HG03558 (cell line): Measurements from ENCODE around the gene ZNF782.
"Not testable (repeated sequence)": the region's sequence is repeated elsewhere in the genome, so short reads cannot be mapped to it uniquely, and the experiment has no call there.

Experiments
- ATAC-seq: cut with Tn5 transposase; IDR thresholded peaks from one replicate; pipeline ENCODE4 v1.9.1; 2021; ENCODE audit warnings: moderate number of reproducible peaks; ENCODE audit not compliant: unreplicated experiment; ENCODE audit errors: extremely low read depth

ZNF782 gene

GRCh38 chr9:96856363-96857286 lies 2.3 kb upstream of the ZNF782 start:
- peak; percentile 47 for ATAC-seq

DNA sequence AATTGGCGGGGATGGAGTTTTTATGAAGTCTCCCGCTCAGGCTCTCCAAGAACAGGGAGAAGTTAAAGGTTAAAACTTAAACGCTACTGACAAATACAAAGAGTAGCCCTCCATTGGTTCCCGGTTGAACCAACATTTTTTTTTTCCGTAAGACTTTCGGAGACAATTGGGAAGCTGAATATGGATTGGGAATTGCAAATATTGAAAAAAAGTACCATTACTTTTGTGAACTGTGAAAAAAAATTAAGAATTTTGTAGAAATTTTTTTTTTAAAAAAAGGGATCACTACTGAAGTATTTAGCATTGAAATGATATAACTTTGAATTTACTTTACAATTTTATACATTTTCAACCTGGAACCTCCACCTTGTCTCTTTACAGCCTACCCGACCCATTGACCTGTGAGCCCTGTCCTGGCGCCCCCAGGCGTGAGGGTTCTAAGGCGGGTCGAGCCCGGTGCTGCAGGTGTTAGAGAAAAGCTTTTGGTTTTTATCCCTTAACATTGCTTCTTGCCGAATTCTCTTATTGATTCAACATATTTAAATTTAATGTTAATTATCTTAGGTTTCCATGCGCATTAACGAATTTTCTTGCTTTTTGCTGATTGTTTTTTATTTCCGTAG lies 448 bp upstream of the ZNF782 start:
- no peak for ATAC-seq

GRCh38 chr9:96852676-96853075 lies 1.6 kb downstream of the ZNF782 start:
- ATAC-seq: no peak

GRCh38 chr9:96844040-96844439 lies 10.3 kb downstream of the ZNF782 start:
- no peak for ATAC-seq

DNA sequence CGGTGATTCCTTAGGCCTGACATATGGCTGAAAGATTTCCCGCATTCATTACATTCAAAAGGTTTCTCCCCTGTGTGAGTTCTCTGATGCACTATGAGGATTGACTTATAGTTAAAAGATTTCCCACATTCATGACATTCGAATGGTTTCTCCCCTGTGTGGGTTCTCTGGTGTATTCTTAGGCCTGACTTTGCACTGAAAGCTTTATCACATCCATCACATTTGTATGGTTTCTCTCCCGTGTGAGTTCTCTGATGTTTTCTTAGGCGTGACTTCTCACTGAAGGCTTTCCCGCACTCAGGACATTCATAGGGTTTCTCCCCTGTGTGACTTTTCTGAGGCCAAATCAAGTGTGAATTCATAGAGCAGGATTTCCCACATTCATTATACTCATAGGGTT lies 35.8 kb downstream of the ZNF782 start:
- no peak for ATAC-seq

- no peak for ATAC-seq
Measured at GRCh38 chr9:96817973-96818372, 36.3 kb downstream of the ZNF782 start.

GRCh38 chr9:96813607-96814006 lies 40.7 kb downstream of the ZNF782 start:
- ATAC-seq: no peak

DNA sequence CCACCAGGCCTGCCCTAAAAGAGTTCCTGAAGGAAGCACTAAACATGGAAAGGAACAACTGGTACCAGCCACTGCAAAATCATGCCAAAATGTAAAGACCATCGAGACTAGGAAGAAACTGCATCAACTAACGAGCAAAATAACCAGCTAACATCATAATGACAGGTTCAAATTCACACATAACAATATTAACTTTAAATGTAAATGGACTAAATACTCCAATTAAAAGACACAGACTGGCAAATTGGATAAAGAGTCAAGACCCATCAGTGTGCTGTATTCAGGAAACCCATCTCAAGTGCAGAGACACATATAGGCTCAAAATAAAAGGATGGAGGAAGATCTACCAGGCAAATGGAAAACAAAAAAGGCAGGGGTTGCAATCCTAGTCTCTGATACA lies 55.4 kb downstream of the ZNF782 start:
- not testable (repeated sequence) for ATAC-seq

- ATAC-seq: no peak
Measured at GRCh38 chr9:96784021-96784420, 70.3 kb downstream of the ZNF782 start.

- no peak for ATAC-seq
Measured at GRCh38 chr9:96782235-96782634, 72.1 kb downstream of the ZNF782 start.

- no peak for ATAC-seq
Measured at GRCh38 chr9:96781552-96781951, 72.8 kb downstream of the ZNF782 start.

DNA sequence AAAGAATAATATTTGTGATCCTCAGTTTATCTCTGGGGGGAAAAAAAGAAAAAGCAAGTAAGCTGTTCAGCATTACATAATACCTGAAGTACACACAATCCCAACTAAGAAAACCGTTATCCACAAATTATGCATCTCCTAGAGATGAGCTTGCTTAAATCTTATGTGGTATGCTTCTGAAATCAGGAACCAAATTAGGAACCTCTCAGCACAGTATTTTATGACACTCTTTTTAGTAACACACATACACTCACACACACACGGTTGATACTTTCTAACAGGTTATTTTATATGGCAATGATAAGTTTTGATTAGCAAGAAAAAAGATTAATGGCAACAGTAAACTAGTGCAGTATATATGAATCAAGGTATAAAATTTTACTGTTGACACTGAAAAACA lies 75.2 kb downstream of the ZNF782 start:
- no peak for ATAC-seq

DNA sequence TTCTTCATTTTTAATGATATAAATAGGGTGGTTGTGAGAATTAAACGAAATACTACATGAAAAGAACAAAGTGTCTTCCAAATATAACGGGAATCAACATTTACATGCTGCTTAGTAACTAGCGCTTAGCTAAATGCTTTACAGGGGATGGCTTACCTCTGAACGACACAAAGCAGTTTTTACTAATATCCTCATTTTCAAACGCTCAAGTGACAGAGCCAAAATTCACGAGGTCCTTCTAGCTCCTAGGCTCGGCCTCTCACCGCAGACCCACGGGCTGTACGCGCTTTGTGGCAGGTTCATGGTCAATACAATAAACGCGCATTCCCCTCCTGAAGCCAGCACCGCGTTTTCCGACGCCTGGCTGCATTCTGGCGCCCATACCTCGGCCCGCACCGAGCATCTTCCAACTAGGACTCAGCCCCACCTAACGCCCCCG lies 76.9 kb downstream of the ZNF782 start:
- no peak for ATAC-seq

- no peak for ATAC-seq
Measured at GRCh38 chr9:96771124-96771523, 83.2 kb downstream of the ZNF782 start.

- no peak for ATAC-seq
Measured at GRCh38 chr9:96769989-96770388, 84.3 kb downstream of the ZNF782 start.
